ENCODE measurements around the gene SOAT1.

DNA sequence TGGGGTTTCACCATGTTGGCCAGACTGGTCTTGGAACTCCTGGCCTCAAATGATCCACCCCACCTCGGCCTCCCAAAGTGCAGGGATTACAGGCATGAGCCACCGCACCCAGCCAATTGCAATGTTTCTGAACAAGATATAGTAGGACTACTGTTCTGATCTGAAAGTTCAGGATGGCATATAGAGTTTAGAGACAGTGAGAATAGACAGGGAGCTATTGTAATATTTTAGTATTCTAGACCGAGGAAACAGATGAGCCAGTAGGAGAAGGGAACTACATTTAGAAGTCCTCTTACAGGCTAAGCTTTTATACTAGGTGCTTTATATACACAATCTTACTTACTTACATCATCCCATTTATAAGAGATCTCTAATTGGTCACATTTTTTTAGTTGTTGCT is 33.1 kb downstream of the SOAT1 start:
- TF ChIP-seq, protein P1, sequence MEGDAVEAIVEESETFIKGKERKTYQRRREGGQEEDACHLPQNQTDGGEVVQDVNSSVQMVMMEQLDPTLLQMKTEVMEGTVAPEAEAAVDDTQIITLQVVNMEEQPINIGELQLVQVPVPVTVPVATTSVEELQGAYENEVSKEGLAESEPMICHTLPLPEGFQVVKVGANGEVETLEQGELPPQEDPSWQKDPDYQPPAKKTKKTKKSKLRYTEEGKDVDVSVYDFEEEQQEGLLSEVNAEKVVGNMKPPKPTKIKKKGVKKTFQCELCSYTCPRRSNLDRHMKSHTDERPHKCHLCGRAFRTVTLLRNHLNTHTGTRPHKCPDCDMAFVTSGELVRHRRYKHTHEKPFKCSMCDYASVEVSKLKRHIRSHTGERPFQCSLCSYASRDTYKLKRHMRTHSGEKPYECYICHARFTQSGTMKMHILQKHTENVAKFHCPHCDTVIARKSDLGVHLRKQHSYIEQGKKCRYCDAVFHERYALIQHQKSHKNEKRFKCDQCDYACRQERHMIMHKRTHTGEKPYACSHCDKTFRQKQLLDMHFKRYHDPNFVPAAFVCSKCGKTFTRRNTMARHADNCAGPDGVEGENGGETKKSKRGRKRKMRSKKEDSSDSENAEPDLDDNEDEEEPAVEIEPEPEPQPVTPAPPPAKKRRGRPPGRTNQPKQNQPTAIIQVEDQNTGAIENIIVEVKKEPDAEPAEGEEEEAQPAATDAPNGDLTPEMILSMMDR (IDR thresholded peaks at IDR 0.05) = no peak
- TF ChIP-seq JUNB (IDR thresholded peaks at IDR 0.05) (no peak), TFCP2L1 (CRISPR knock-in tag; IDR thresholded peaks at IDR 0.05) (no peak), POLR2A (IDR thresholded peaks at IDR 0.05; ENCODE audit: low read length) (no peak), KDM5A (IDR thresholded peaks at IDR 0.05) (no peak), ESRRA (IDR thresholded peaks at IDR 0.05; ENCODE audit: borderline replicate concordance, low read length) (no peak)
- TF ChIP-seq, protein P2, sequence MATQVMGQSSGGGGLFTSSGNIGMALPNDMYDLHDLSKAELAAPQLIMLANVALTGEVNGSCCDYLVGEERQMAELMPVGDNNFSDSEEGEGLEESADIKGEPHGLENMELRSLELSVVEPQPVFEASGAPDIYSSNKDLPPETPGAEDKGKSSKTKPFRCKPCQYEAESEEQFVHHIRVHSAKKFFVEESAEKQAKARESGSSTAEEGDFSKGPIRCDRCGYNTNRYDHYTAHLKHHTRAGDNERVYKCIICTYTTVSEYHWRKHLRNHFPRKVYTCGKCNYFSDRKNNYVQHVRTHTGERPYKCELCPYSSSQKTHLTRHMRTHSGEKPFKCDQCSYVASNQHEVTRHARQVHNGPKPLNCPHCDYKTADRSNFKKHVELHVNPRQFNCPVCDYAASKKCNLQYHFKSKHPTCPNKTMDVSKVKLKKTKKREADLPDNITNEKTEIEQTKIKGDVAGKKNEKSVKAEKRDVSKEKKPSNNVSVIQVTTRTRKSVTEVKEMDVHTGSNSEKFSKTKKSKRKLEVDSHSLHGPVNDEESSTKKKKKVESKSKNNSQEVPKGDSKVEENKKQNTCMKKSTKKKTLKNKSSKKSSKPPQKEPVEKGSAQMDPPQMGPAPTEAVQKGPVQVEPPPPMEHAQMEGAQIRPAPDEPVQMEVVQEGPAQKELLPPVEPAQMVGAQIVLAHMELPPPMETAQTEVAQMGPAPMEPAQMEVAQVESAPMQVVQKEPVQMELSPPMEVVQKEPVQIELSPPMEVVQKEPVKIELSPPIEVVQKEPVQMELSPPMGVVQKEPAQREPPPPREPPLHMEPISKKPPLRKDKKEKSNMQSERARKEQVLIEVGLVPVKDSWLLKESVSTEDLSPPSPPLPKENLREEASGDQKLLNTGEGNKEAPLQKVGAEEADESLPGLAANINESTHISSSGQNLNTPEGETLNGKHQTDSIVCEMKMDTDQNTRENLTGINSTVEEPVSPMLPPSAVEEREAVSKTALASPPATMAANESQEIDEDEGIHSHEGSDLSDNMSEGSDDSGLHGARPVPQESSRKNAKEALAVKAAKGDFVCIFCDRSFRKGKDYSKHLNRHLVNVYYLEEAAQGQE (IDR thresholded peaks at IDR 0.05) = no peak
- TF ChIP-seq, protein P3, sequence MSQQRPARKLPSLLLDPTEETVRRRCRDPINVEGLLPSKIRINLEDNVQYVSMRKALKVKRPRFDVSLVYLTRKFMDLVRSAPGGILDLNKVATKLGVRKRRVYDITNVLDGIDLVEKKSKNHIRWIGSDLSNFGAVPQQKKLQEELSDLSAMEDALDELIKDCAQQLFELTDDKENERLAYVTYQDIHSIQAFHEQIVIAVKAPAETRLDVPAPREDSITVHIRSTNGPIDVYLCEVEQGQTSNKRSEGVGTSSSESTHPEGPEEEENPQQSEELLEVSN (IDR thresholded peaks at IDR 0.05; ENCODE audit: borderline replicate concordance, low read depth) = no peak
